ENCODE results near the gene ANKLE2.

ANKLE2 gene

DNA sequence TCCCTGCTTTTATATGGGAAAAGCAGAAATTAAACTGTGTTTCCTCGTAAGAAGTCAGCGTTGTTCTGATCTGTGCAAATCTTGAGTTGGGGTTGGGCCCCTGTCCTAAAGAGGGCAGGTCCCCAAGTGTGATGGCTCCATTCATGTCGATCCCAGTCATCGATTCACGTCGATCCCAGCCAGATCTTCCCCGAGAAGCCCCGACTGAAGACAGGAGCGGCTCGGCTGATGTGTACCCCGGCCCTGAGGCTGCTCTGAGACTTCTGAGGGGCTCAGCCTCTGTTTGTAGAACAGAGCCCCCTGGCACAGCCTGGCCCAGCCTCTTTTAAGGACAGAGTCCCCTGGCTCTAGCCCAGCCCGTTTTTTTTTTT lies 41.7 kb downstream of the ANKLE2 start:
- DNase-seq (ENCODE audit: low read depth) = no peak
- TF ChIP-seq CTCF (IDR thresholded peaks at IDR 0.05; ENCODE audit: low read length, missing control alignments) = no peak
- H3K4me3 ChIP-seq (replicated peaks; ENCODE audit: low read depth, low read length) = no peak overlapping the region

DNA sequence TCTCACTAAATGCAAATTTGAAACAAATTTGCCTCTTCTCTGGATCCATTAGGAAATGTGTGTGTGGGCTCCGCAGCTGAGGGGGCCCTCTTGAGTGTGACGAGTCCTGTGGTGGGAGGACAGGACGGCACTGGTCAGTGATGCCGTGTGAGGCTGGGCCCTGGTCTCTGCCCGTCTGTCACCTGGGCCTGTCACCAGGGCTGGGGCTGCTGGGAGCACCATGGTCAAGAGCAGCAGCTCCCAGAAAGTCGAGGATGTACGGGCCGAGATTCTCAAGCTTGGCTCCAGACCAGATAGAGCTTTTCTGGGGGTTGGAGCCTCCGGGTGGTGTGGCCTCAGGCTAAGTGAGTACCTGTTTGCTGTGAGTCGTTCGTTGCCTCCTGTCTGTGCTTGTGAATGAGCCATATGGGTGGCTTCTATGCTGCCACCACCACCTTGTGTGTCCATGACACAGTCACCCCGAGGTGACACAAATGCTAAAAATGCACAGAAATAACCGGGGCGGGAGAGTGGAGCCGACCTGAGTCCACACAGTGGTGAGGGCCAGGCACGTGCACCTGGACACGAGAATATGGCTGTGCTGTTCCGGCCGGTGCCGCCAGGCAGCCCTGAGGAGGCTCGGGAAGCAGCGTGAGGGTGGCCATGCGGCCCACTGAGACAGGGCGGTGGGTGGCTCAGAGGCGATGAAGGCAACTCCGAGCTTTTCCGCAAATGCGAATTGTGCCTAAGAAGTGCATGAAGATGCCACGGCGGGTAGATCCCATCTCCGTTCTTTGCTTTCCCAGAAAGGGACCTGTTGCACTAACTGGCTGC lies 42.3 kb downstream of the ANKLE2 start:
- no peak for DNase-seq (ENCODE audit: low read depth)
- no peak for TF ChIP-seq CTCF (IDR thresholded peaks at IDR 0.05; ENCODE audit: low read length, missing control alignments)
- H3K4me3 ChIP-seq (replicated peaks; ENCODE audit: low read depth, low read length) = no peak overlapping the region

GRCh38 chr12:132718644-132719043 lies 43.0 kb downstream of the ANKLE2 start:
- H3K4me3 ChIP-seq (replicated peaks; ENCODE audit: low read depth, low read length) = no peak overlapping the region
- no peak for DNase-seq (ENCODE audit: low read depth)
- no peak for TF ChIP-seq CTCF (IDR thresholded peaks at IDR 0.05; ENCODE audit: low read length, missing control alignments)

DNA sequence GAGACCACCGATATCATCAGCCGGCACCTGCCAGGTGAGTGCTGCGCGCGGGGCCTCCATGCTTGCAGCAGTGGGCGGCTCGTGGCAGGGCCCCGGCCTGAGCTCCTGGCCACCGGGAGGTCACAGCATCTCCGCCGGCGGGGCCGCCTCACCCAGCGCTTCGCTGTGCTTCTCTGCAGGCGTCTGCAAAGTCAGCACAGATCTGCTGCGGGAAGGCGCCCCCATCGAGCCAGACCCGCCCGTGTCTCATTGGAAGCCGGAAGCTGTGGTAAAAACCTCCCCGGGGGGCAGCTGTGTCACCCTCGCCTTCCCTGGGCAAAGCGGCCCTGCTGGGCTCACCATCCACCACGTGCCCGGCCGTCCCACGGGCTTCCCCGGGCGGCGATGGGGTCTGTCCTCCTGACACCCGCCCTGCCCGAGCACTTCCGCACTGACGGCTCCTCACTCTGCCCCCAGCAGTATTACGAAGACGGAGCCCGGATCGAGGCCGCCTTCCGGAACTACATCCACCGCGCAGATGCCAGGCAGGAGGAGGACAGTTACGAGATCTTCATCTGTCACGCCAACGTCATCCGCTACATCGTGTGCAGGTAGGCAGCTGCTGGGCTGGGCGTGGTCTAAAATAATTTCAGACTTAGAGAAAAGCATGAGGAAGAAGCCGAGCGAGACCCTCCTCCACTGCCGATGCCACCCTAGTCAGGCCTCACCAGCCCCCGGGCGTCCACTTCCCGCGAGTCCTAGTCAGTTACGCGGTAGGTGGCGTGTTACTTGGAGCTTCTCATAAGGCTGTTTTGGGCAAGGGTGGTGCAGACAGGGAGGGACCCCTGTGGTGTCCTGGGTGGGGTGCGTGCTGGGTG lies 43.9 kb downstream of the ANKLE2 start:
- TF ChIP-seq CTCF (IDR thresholded peaks at IDR 0.05; ENCODE audit: low read length, missing control alignments) = no peak

DNA sequence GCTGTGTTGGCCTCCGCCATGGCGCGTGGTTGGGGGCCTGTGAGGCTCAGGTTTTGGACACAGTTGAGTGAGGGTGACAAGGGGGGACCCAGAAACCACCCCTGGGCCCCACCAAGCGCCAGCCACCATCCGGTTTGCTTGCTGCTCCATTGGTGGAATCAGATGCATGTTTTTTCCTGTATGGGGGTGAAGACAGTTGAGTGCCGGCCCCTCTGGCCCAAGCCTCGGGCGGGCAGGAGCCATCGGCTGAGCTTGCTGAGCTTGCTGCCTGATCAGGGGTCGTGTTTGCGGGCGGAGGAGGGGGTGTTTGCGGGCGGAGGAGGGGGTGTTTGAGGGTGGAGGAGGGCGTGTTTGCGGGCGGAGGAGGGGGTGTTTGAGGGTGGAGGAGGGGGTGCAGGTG lies 44.6 kb downstream of the ANKLE2 start:
- no peak overlapping the region for H3K4me3 ChIP-seq (replicated peaks; ENCODE audit: low read depth, low read length)
- DNase-seq (ENCODE audit: low read depth) = no peak
- no peak for TF ChIP-seq CTCF (IDR thresholded peaks at IDR 0.05; ENCODE audit: low read length, missing control alignments)

More for the DNA sequence above, 43.9 kb downstream of the ANKLE2 start:
- no peak overlapping the region for H3K4me3 ChIP-seq (replicated peaks; ENCODE audit: low read depth, low read length)
- no peak for DNase-seq (ENCODE audit: low read depth)

GRCh38 chr12:132716356-132716755 lies 45.3 kb downstream of the ANKLE2 start:
- H3K4me3 ChIP-seq (replicated peaks; ENCODE audit: low read depth, low read length) = no peak overlapping the region
- no peak for DNase-seq (ENCODE audit: low read depth)
- no peak for TF ChIP-seq CTCF (IDR thresholded peaks at IDR 0.05; ENCODE audit: low read length, missing control alignments)
